GM12892 (cell line): Measurements from ENCODE around the gene MYO3B.

ENCODE experiments used
- POLR2A ChIP-seq: IDR thresholded peaks from 2 replicates; pipeline ENCODE4 v1.6.1; 2011; ENCODE audit warnings: low read depth, low read length, control low read depth
- TAF1 ChIP-seq: IDR thresholded peaks from 2 replicates; pipeline ENCODE4 v1.6.1; 2011; ENCODE audit warnings: low read depth, mild to moderate bottlenecking, control low read depth, low read length, borderline replicate concordance

DNA sequence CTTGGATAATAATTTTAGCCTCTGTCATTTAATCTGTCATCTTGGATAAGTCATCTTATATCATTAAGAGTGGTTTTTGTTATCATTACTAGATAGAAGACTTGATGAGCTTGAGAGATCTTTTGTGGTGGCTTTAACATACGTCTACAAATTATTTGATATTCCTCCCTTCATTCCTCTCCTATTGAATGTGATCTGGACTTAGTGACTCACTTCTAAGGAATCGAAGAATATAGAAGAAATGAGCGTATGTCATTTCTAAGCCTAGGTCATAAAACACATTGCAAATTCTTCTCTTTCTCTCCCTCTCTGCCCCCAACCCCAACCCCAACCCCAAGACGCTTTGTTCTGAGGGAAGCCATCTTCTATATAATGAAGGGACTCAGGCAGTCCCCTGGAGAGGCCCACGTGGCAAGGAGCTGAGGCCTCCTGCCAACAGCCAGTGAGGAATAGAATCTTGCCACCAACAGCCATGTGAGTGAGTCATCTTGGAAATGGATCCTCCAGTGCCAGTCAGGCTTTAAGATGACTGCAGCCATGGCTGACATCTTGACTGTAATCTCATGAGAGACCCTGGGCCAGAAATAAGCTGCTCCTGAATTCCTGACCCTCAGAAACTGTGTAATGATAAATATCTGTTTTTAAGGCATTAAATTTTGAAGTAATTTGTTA is 315.6 kb downstream of the MYO3B start:
- TF ChIP-seq POLR2A (no peak), TAF1 (no peak)
